ENCODE measurements around the gene CARMIL1. TPM values are rescaled to one million over a fixed set of nuclear protein-coding genes. Genes with fewer than 3 reads are reported as not detected.
A peak's percentile ranks its signal among the peaks of the same experiment; 100 is the strongest.

The CARMIL1 gene
- total and polyA plus RNA-seq, 5 donors from 2014 or later = 0.36 to 3.0 (median 0.49) TPM

- ATAC-seq (ENCODE audit: low read depth in 2 of 2) (no peak), DNase-seq (no peak)
- no peaks in the 10 kb centered on the region for H3K36me3 ChIP-seq (ENCODE audit: control insufficient read depth, insufficient read depth, low read length)
- Mint-ChIP-seq H3K27me3 (no peaks in the 10 kb centered on the region), H3K27ac (no peak overlapping the region), H3K36me3 (peaks cover 9% of the 10 kb centered on the region), H3K9me3 (peaks cover 0 to 2% (median 0%) of the 10 kb centered on the region in 7 donors), H3K4me3 (no peak overlapping the region), H3K4me1 (no peaks in the 10 kb centered on the region)
- no peaks in the 10 kb centered on the region for H3K4me1 ChIP-seq (ENCODE audit: control insufficient read depth, insufficient read depth, low read length, poor library complexity, severe bottlenecking)
- H3K27ac ChIP-seq (ENCODE audit: insufficient read depth, low read length, poor library complexity, severe bottlenecking) = no peak overlapping the region
- no peaks in the 10 kb centered on the region for H3K9me3 ChIP-seq (ENCODE audit: control insufficient read depth in 2 of 2, low read length in 2 of 2)
- no peak overlapping the region for H3K4me3 ChIP-seq (ENCODE audit: low read depth, low read length)
- H3K27me3 ChIP-seq (ENCODE audit: control insufficient read depth, insufficient read depth, low read length) = no peaks in the 10 kb centered on the region
These were observed 320.4 kb downstream of the CARMIL1 start for GRCh38 chr6:25599516-25600085.

- DNase-seq (peak in 2 of 3 donors; percentile 46 to 73), ATAC-seq (ENCODE audit: low read depth in 2 of 2) (no peak)
- Histone ChIP-seq H3K4me1 (ENCODE audit: control insufficient read depth, insufficient read depth, low read length, poor library complexity, severe bottlenecking) (no peaks in the 10 kb centered on the region), H3K4me3 (ENCODE audit: low read depth, low read length) (no peak overlapping the region), H3K9me3 (ENCODE audit: control insufficient read depth in 2 of 2, low read length in 2 of 2) (no peaks in the 10 kb centered on the region), H3K27ac (ENCODE audit: insufficient read depth, low read length, poor library complexity, severe bottlenecking) (no peak overlapping the region), H3K36me3 (ENCODE audit: control insufficient read depth, insufficient read depth, low read length) (no peaks in the 10 kb centered on the region), H3K27me3 (ENCODE audit: control insufficient read depth, insufficient read depth, low read length) (no peaks in the 10 kb centered on the region)
- Mint-ChIP-seq H3K4me1 (no peaks in the 10 kb centered on the region), H3K36me3 (peaks cover 9% of the 10 kb centered on the region), H3K4me3 (no peak overlapping the region), H3K9me3 (peaks cover 0 to 2% (median 0%) of the 10 kb centered on the region in 7 donors), H3K27ac (no peak overlapping the region), H3K27me3 (no peaks in the 10 kb centered on the region)
These were observed 322.9 kb downstream of the CARMIL1 start for GRCh38 chr6:25601800-25602673.

GRCh38 chr6:25602674-25602982 lies 323.5 kb downstream of the CARMIL1 start:
- no peaks in the 10 kb centered on the region for H3K4me1 ChIP-seq (ENCODE audit: control insufficient read depth, insufficient read depth, low read length, poor library complexity, severe bottlenecking)
- no peaks in the 10 kb centered on the region for H3K9me3 ChIP-seq (ENCODE audit: control insufficient read depth in 2 of 2, low read length in 2 of 2)
- no peak for ATAC-seq (ENCODE audit: low read depth in 2 of 2)
- H3K4me3 Mint-ChIP-seq = no peak overlapping the region
- no peaks in the 10 kb centered on the region for H3K27me3 ChIP-seq (ENCODE audit: control insufficient read depth, insufficient read depth, low read length)
- DNase-seq = no peak
- H3K36me3 ChIP-seq (ENCODE audit: control insufficient read depth, insufficient read depth, low read length) = no peaks in the 10 kb centered on the region
- H3K9me3 Mint-ChIP-seq = peaks cover 0 to 2% (median 0%) of the 10 kb centered on the region in 7 donors
- no peaks in the 10 kb centered on the region for H3K27me3 Mint-ChIP-seq
- H3K36me3 Mint-ChIP-seq = peaks cover 9% of the 10 kb centered on the region
- no peak overlapping the region for H3K27ac Mint-ChIP-seq
- no peak overlapping the region for H3K4me3 ChIP-seq (ENCODE audit: low read depth, low read length)
- no peaks in the 10 kb centered on the region for H3K4me1 Mint-ChIP-seq
- no peak overlapping the region for H3K27ac ChIP-seq (ENCODE audit: insufficient read depth, low read length, poor library complexity, severe bottlenecking)

GRCh38 chr6:25603251-25603650 lies 324.1 kb downstream of the CARMIL1 start:
- H3K4me1 ChIP-seq (ENCODE audit: control insufficient read depth, insufficient read depth, low read length, poor library complexity, severe bottlenecking) = no peaks in the 10 kb centered on the region
- ATAC-seq (ENCODE audit: low read depth in 2 of 2) = no peak
- H3K27ac ChIP-seq (ENCODE audit: insufficient read depth, low read length, poor library complexity, severe bottlenecking) = no peak overlapping the region
- no peak overlapping the region for H3K4me3 Mint-ChIP-seq
- H3K9me3 Mint-ChIP-seq = peaks cover 0 to 2% (median 0%) of the 10 kb centered on the region in 7 donors
- no peak for DNase-seq
- H3K36me3 Mint-ChIP-seq = peaks cover 9% of the 10 kb centered on the region
- H3K4me3 ChIP-seq (ENCODE audit: low read depth, low read length) = no peak overlapping the region
- no peaks in the 10 kb centered on the region for H3K9me3 ChIP-seq (ENCODE audit: control insufficient read depth in 2 of 2, low read length in 2 of 2)
- H3K27me3 Mint-ChIP-seq = no peaks in the 10 kb centered on the region
- H3K27ac Mint-ChIP-seq = no peak overlapping the region
- H3K4me1 Mint-ChIP-seq = no peaks in the 10 kb centered on the region
- no peaks in the 10 kb centered on the region for H3K27me3 ChIP-seq (ENCODE audit: control insufficient read depth, insufficient read depth, low read length)
- H3K36me3 ChIP-seq (ENCODE audit: control insufficient read depth, insufficient read depth, low read length) = no peaks in the 10 kb centered on the region

- H3K4me3 ChIP-seq (ENCODE audit: low read depth, low read length) = no peak overlapping the region
- Mint-ChIP-seq H3K27ac (no peak overlapping the region), H3K9me3 (no peaks in the 10 kb centered on the region), H3K36me3 (no peaks in the 10 kb centered on the region), H3K27me3 (no peaks in the 10 kb centered on the region), H3K4me1 (no peaks in the 10 kb centered on the region), H3K4me3 (no peak overlapping the region)
- DNase-seq (no peak), ATAC-seq (ENCODE audit: low read depth in 2 of 2) (no peak)
- no peak overlapping the region for H3K27ac ChIP-seq (ENCODE audit: insufficient read depth, low read length, poor library complexity, severe bottlenecking)
- no peaks in the 10 kb centered on the region for H3K4me1 ChIP-seq (ENCODE audit: control insufficient read depth, insufficient read depth, low read length, poor library complexity, severe bottlenecking)
- no peaks in the 10 kb centered on the region for H3K9me3 ChIP-seq (ENCODE audit: control insufficient read depth in 2 of 2, low read length in 2 of 2)
- H3K36me3 ChIP-seq (ENCODE audit: control insufficient read depth, insufficient read depth, low read length) = no peaks in the 10 kb centered on the region
- no peaks in the 10 kb centered on the region for H3K27me3 ChIP-seq (ENCODE audit: control insufficient read depth, insufficient read depth, low read length)
These were observed 327.0 kb downstream of the CARMIL1 start for GRCh38 chr6:25606151-25606550.

- H3K4me1 ChIP-seq (ENCODE audit: control insufficient read depth, insufficient read depth, low read length, poor library complexity, severe bottlenecking) = no peaks in the 10 kb centered on the region
- no peaks in the 10 kb centered on the region for H3K36me3 Mint-ChIP-seq
- no peaks in the 10 kb centered on the region for H3K27me3 ChIP-seq (ENCODE audit: control insufficient read depth, insufficient read depth, low read length)
- H3K4me3 ChIP-seq (ENCODE audit: low read depth, low read length) = no peak overlapping the region
- H3K9me3 ChIP-seq (ENCODE audit: control insufficient read depth in 2 of 2, low read length in 2 of 2) = no peaks in the 10 kb centered on the region
- no peaks in the 10 kb centered on the region for H3K9me3 Mint-ChIP-seq
- no peak overlapping the region for H3K27ac ChIP-seq (ENCODE audit: insufficient read depth, low read length, poor library complexity, severe bottlenecking)
- no peaks in the 10 kb centered on the region for H3K36me3 ChIP-seq (ENCODE audit: control insufficient read depth, insufficient read depth, low read length)
- no peak overlapping the region for H3K4me3 Mint-ChIP-seq
- DNase-seq (no peak), ATAC-seq (ENCODE audit: low read depth in 2 of 2) (no peak)
- H3K4me1 Mint-ChIP-seq = no peaks in the 10 kb centered on the region
- no peak overlapping the region for H3K27ac Mint-ChIP-seq
- H3K27me3 Mint-ChIP-seq = no peaks in the 10 kb centered on the region
These were observed 329.5 kb downstream of the CARMIL1 start for GRCh38 chr6:25608558-25609174.

GRCh38 chr6:25612666-25613065 lies 333.5 kb downstream of the CARMIL1 start:
- Histone ChIP-seq H3K27me3 (ENCODE audit: control insufficient read depth, insufficient read depth, low read length) (no peaks in the 10 kb centered on the region), H3K4me1 (ENCODE audit: control insufficient read depth, insufficient read depth, low read length, poor library complexity, severe bottlenecking) (no peaks in the 10 kb centered on the region), H3K9me3 (ENCODE audit: control insufficient read depth in 2 of 2, low read length in 2 of 2) (no peaks in the 10 kb centered on the region), H3K27ac (ENCODE audit: insufficient read depth, low read length, poor library complexity, severe bottlenecking) (no peak overlapping the region), H3K36me3 (ENCODE audit: control insufficient read depth, insufficient read depth, low read length) (no peaks in the 10 kb centered on the region), H3K4me3 (ENCODE audit: low read depth, low read length) (no peak overlapping the region)
- H3K36me3 Mint-ChIP-seq = no peaks in the 10 kb centered on the region
- no peak for DNase-seq
- H3K4me1 Mint-ChIP-seq = no peaks in the 10 kb centered on the region
- H3K27me3 Mint-ChIP-seq = no peaks in the 10 kb centered on the region
- no peak for ATAC-seq (ENCODE audit: low read depth in 2 of 2)
- no peak overlapping the region for H3K4me3 Mint-ChIP-seq
- H3K27ac Mint-ChIP-seq = no peak overlapping the region
- no peaks in the 10 kb centered on the region for H3K9me3 Mint-ChIP-seq
